GM18508 (cell line): Measurements from ENCODE around the gene FLT1.

Source experiments
- ATAC-seq: cut with Tn5 transposase; IDR thresholded peaks from one replicate; pipeline ENCODE4 v1.9.1; 2021; ENCODE audit warnings: moderate number of reproducible peaks; ENCODE audit not compliant: insufficient read depth, unreplicated experiment

The FLT1 gene

GRCh38 chr13:28467034-28467433, 27.9 kb downstream of the FLT1 start:
- no peak for ATAC-seq

- no peak for ATAC-seq
These were observed 28.8 kb downstream of the FLT1 start for GRCh38 chr13:28466151-28466550.

GRCh38 chr13:28464861-28465460, 30.0 kb downstream of the FLT1 start:
- no peak for ATAC-seq

- ATAC-seq, result no peak
These were observed 31.4 kb downstream of the FLT1 start for GRCh38 chr13:28463481-28463880.

- no peak for ATAC-seq
These were observed 35.0 kb downstream of the FLT1 start for GRCh38 chr13:28459911-28460310.

GRCh38 chr13:28458608-28459007, 36.3 kb downstream of the FLT1 start:
- ATAC-seq, result no peak

- no peak for ATAC-seq
These were observed 36.9 kb downstream of the FLT1 start for GRCh38 chr13:28458051-28458450.

GRCh38 chr13:28457521-28457920, 37.4 kb downstream of the FLT1 start:
- no peak for ATAC-seq

- ATAC-seq, result no peak
These were observed 39.2 kb downstream of the FLT1 start for GRCh38 chr13:28455580-28456194.

- ATAC-seq, result no peak
These were observed 42.2 kb downstream of the FLT1 start for GRCh38 chr13:28452755-28453154.

GRCh38 chr13:28451482-28452217, 43.3 kb downstream of the FLT1 start:
- ATAC-seq, result no peak

GRCh38 chr13:28449826-28450773, 44.8 kb downstream of the FLT1 start:
- ATAC-seq, result no peak

GRCh38 chr13:28448651-28449358, 46.1 kb downstream of the FLT1 start:
- ATAC-seq, result no peak

GRCh38 chr13:28447989-28448388, 46.9 kb downstream of the FLT1 start:
- ATAC-seq, result no peak

- ATAC-seq, result no peak
These were observed 47.7 kb downstream of the FLT1 start for GRCh38 chr13:28447206-28447605.

- ATAC-seq, result no peak
These were observed 52.1 kb downstream of the FLT1 start for GRCh38 chr13:28442839-28443238.

GRCh38 chr13:28441529-28441928, 53.4 kb downstream of the FLT1 start:
- ATAC-seq, result no peak

- ATAC-seq, result no peak
These were observed 54.0 kb downstream of the FLT1 start for GRCh38 chr13:28440774-28441504.

GRCh38 chr13:28438598-28439334, 56.2 kb downstream of the FLT1 start:
- no peak for ATAC-seq
